CD4-positive, alpha-beta T cell treated with Interleukin-15 for 1 hour (primary cell): ENCODE data around the gene RRAGB.
"Not testable (repeated sequence)": the region's sequence is repeated elsewhere in the genome, so short reads cannot be mapped to it uniquely, and the experiment has no call there.

Experiments
- DNase-seq: peaks from one replicate; pipeline ENCODE4 v3.0.0-alpha.2; 2020

Gene RRAGB

GRCh38 chrX:55717521-55718497 lies at the start of gene RRAGB:
Gene RRAGB (plus strand): TSS chrX:55717749. CDS start chrX:55718328, 579 bp downstream.
- peak; percentile 96 for DNase-seq

DNA sequence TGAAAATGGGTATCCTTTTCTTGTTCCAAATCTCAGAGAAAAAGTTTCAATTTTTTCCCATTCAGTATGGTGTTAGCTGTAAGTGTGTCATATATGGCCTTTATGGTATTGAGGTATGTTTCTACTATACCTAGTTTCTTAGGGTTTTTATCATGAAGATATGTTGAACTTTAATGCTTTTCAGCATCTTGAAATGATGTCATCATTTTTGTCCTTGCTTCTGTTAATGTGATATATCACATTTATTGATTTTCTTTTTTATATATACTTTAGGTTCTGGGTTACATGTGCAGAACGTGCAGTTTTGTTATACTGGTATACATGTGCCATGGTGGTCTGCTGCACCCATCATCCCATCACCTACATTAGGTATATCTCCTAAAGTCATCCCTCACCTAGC lies 49.5 kb upstream of the RRAGB start:
- DNase-seq: no peak

- not testable (repeated sequence) for DNase-seq
Measured at GRCh38 chrX:55688579-55688978, 29.0 kb upstream of the RRAGB start.

GRCh38 chrX:55695227-55696018 lies 22.1 kb upstream of the RRAGB start:
- DNase-seq: no peak

- no peak for DNase-seq
Measured at GRCh38 chrX:55697381-55697780, 20.2 kb upstream of the RRAGB start.

DNA sequence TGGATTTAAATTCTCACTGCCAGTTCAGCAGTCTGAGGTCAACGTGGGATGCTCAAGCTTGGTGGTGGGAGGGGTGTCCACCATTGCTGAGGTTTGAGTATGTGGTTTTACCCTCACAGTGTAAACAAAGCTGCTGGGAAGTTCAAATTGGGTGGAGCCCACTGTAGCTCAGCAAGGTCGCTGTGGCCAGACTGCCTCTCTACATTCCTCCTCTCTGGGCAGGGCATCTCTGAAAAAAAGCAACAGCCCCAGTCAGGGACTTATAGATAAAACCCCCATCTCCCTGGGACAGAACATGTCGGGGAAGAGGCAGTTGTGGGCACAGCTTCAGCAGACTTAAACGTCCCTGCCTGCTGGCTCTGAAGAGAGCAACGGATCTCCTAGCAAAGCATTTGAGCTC lies 14.9 kb upstream of the RRAGB start:
- DNase-seq: no peak

DNA sequence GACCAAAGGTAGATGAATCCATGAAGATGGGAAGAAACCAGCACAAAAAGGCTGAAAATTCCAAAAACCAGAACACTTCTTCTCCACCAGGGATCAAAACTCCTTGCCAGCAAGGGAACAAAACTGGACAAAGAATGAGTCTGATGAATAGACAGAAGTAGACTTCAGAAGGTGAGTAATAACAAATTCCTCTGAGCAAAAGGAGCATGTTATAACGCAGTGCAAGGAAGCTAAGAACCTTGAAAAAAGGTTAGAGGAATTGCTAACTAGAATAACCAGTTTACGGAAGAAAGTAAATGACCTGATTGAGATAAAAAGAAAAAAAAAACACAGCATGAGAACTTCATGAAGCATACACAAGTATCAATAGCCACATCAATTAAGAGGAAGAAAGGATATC lies 14.1 kb upstream of the RRAGB start:
- not testable (repeated sequence) for DNase-seq

- DNase-seq: not testable (repeated sequence)
Measured at GRCh38 chrX:55705066-55705465, 12.5 kb upstream of the RRAGB start.

- no peak for DNase-seq
Measured at GRCh38 chrX:55709735-55710134, 7.8 kb upstream of the RRAGB start.

DNA sequence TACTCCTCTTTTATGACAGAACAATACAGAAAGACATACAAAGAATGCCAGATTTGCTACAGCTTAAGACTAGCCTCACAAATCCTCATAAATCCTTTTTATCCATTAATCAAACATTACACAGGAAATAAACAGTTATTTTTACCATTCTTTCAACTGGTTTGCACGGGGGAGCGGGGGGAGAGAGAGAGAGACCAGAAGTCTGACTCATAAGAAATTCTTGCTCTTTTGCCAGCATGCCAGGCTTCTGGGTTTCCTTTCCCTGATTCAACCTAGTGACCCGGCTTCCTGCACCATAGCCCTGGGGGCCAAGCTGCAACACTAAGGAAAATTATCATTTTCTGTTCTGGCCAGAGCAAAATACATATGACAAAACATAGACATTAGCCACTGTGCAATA lies 6.8 kb upstream of the RRAGB start:
- no peak for DNase-seq

GRCh38 chrX:55713631-55714030 lies 3.9 kb upstream of the RRAGB start:
- DNase-seq: no peak

DNA sequence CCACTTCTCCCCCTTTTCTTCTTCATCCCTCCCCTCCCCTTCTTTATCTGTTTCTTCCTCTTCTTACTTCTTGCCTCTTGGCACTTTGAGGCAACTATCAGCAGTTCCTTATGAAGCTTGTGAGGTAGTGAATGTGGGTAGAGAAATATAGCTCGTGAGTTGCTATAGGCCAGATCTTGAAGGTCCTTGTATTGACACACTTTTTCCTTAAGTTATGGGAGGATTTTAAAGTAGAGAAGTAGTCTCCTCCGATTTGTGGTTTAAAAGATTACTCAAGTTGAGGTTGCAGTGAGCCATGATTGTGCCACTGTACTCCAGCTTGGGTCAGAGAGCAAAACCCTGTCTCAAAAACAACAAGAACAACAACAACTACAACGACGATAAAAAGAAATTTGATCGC lies 3.4 kb upstream of the RRAGB start:
- no peak for DNase-seq

GRCh38 chrX:55715847-55716246 lies 1.7 kb upstream of the RRAGB start:
- no peak for DNase-seq

GRCh38 chrX:55716937-55717336 lies 612 bp upstream of the RRAGB start:
- no peak for DNase-seq

GRCh38 chrX:55731826-55732225 lies 14.3 kb downstream of the RRAGB start:
- DNase-seq: no peak

- no peak for DNase-seq
Measured at GRCh38 chrX:55738969-55739368, 21.4 kb downstream of the RRAGB start.

DNA sequence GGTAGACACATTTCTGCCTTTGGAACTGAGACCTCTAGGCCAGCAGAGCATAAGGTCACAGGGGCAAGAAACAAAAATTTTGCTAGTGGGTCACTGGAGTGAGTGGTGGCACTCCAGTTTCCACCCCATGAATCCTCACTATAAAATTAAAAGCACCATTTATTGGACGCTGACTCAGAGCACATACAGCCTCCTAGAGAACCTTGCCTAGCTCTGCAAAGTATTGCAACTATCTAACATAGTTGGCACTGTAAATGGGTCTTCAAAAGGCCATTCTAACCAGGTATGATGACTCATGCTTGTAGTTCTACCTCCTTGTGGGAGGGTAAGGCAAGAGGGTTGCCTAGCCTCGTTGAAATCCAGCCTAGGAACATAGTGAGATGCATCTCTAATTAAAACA lies 25.1 kb downstream of the RRAGB start:
- no peak for DNase-seq

GRCh38 chrX:55748463-55748862 lies 30.9 kb downstream of the RRAGB start:
- not testable (repeated sequence) for DNase-seq

- no peak for DNase-seq
Measured at GRCh38 chrX:55750256-55750655, 32.7 kb downstream of the RRAGB start.

DNA sequence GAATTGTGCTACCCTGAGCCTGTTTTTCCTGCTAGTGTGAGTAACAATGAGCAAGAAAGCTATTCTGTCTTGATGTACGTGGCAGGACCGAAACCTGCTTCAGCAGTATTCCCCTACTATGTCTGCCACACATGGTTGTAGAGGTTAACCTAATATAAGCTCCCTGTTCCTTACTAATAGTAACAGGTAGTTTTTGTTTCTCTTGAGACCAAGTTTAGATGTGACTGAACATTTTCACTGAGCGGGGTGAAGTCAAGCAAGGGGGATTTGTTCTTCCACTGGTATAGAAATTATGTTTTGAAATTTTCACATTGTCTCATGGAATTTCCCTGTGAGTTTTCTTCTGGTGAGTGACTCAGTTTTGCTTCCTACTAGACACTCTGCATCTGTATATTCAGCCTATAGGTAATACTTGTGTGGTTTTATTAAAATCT lies 37.3 kb downstream of the RRAGB start:
- DNase-seq: no peak

DNA sequence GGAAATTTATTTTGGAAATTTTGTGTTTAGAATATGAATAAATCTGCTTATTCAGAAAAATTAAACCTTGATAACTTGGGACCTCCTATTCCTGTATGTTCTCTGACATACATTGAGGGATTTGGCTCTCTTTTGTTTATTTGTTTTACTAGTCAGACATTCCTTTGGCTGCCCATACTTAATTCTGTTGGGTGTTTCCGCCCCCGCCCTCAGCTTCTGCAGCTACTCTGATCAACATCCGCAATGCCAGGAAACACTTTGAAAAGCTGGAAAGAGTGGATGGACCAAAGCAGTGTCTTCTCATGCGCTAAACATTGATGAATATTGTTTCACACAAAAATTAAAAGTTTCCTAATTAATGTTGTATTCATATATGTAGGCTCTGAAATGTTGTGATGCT lies 40.5 kb downstream of the RRAGB start:
- DNase-seq: no peak

DNA sequence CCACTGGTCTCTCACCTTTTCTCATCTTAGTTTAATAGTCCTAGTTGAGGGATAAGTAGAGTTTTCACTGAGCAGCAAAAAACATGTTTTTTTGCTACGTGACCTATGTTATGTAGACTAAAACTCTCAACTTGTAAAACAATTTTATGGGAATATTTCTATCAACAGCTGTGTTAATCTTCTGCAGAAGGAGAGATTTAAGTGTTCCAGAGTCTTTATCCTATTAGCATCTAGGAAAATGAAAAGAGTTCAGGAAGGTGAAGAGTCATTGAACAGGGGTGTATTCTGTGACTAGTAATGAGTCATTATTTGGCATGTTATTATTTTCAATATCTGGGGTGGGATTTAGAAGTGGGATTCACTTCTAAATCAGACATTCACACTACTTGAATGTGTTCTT lies 41.9 kb downstream of the RRAGB start:
- DNase-seq: no peak

DNA sequence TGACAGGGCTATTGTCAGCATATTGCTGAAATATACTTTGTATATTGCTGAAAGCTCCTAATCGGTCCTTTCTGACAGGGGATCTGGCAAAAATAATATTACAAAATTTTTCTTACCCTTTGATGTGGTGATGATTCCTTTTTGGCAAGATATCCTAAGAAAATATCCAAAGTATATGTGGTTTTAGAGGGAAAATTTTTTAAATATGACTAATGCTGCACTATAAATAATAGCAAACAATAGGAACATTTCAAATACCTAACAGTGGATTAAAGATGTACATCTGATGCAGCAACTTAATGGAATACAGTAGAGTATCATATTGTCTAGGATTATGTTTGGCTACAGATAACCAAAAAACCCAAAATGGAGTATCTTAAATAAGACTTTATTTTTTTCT lies 49.6 kb downstream of the RRAGB start:
- no peak for DNase-seq

DNA sequence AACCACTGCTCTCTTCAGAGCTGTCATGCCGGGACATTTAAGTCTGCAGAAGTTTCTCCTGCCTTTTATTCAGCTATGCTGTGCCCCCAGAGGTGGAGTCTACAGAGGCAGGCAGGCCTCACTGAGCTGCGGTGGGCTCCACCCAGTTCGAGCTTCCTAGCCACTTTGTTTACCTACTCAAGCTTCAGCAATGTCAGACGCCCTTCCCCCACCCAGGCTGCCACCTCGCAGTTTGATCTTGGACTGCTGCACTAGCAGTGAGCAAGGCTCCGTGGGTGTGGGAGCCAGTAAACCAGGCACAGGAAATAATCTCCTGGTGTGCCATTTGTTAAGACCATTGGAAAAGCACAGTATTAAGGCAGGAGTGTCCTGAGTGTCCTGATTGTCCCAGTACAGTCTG lies 56.9 kb downstream of the RRAGB start:
- not testable (repeated sequence) for DNase-seq
